K562 (cell line): Measurements from ENCODE around the gene PLGRKT. TPM values are rescaled to one million over a fixed set of nuclear protein-coding genes. Genes with fewer than 3 reads are reported as not detected.

Experiments used
- ATAC-seq: fragments of 200-7000 bp; cut with Tn5 transposase; 3 replicates; pipeline ENCODE4 v1.9.1; 2020; ENCODE audit warnings: moderate library complexity
- BruUV-seq: library from RNA; stranded (reverse); fragments of 400-500 nt; replicated peaks from 2 replicates; lab custom pipeline; 2021; lab: Mats Ljungman, UMichigan
- CTCF ChIA-PET: fragments of 300-600 bp; formaldehyde crosslinking; extraction: SDS; loops from one replicate; lab custom pipeline; 2021; ENCODE audit warnings: low intra/inter-chr PET ratio; lab: Yijun Ruan, JAX
- POLR2A ChIA-PET: fragments of 300-600, 350-650 bp; sonication (Branson Sonifier 250); formaldehyde crosslinking; extraction: SDS; loops from one replicate; lab custom pipeline; 2021; ENCODE audit warnings: antibody characterized with exemption, inconsistent platforms; lab: Yijun Ruan, JAX
- DNase-seq, 4 experiments: peaks; one replicate each; pipeline versions ENCODE4 v3.0.0 to v3.0.0-alpha.2; 2011 to 2018; ENCODE audit warnings: low spot score in 3 of 4, mixed read lengths in 3 of 4; ENCODE audit errors: extremely low read depth in 1 of 4
- FAIRE-seq: peaks from 2 replicates; lab custom pipeline; 2011; peaks lifted over from hg19 to GRCh38; lab: Jason Lieb, UNC
- H2AFZ ChIP-seq: 2 replicates; pipeline ENCODE4 v1.6.0; 2011; ENCODE audit warnings: low read depth, low read length, control low read depth, inconsistent platforms
- H3K27ac ChIP-seq: fragments of 200-600 bp; 3 replicates; pipeline ENCODE4 v1.8.0; 2011; ENCODE audit warnings: low read depth, mild to moderate bottlenecking, control low read depth, inconsistent platforms, low read length, moderate library complexity, mixed read lengths; ENCODE audit errors: extremely low read depth
- H3K27me3 ChIP-seq, 2 experiments: fragments of 300-600 bp in 1 of 2; 2 replicates in 1 of 2; 3 replicates in 1 of 2; pipeline versions ENCODE4 v1.6.0 to v1.8.0; 2011; ENCODE audit warnings: inconsistent platforms in 2 of 2, low read length in 2 of 2, mild to moderate bottlenecking in 1 of 2, mixed read lengths in 1 of 2, moderate library complexity in 1 of 2; ENCODE audit not compliant: control insufficient read depth in 2 of 2, insufficient read depth in 2 of 2
- H3K36me3 ChIP-seq: fragments of 300-600 bp; 3 replicates; pipeline ENCODE4 v1.8.0; 2011; ENCODE audit warnings: mild to moderate bottlenecking, low read length, inconsistent platforms; ENCODE audit not compliant: control insufficient read depth, insufficient read depth
- H3K4me1 ChIP-seq, 2 experiments: fragments of 200-600 bp in 1 of 2; replicated peaks in 1 of 2; 2 replicates in 1 of 2; 3 replicates in 1 of 2; pipeline versions ENCODE4 v1.5.1 to v1.8.0; 2011; ENCODE audit warnings: inconsistent platforms in 2 of 2, low read length in 2 of 2, mild to moderate bottlenecking in 1 of 2, mixed read lengths in 1 of 2, moderate library complexity in 1 of 2; ENCODE audit not compliant: control insufficient read depth in 2 of 2, insufficient read depth in 2 of 2
- H3K4me2 ChIP-seq: 2 replicates; pipeline ENCODE4 v1.6.1; 2011; ENCODE audit warnings: low read length, control low read depth, inconsistent platforms, mixed read lengths; ENCODE audit not compliant: insufficient read depth
- H3K4me3 ChIP-seq: fragments of 200-600 bp; sonication (generic), shearing (Covaris generic); 2 replicates; pipeline ENCODE4 v1.5.1; 2016; ENCODE audit warnings: control low read depth, inconsistent platforms
- H3K79me2 ChIP-seq: fragments of 200-600 bp; 3 replicates; pipeline ENCODE4 v1.8.0; 2011; ENCODE audit warnings: low read length, inconsistent platforms; ENCODE audit not compliant: control insufficient read depth, insufficient read depth
- H3K9ac ChIP-seq, 2 experiments: 2 replicates each; pipeline versions ENCODE4 v1.6.0 to v1.6.1; 2011; ENCODE audit warnings: low read depth in 2 of 2, low read length in 2 of 2, control low read depth in 1 of 2, inconsistent platforms in 1 of 2, mild to moderate bottlenecking in 1 of 2, mixed read lengths in 1 of 2; ENCODE audit not compliant: insufficient read depth in 1 of 2
- H3K9me1 ChIP-seq: one replicate; pipeline ENCODE4 v1.6.0; 2011; ENCODE audit warnings: inconsistent platforms, mild to moderate bottlenecking, low read length, moderate library complexity; ENCODE audit not compliant: control insufficient read depth, insufficient read depth
- H3K9me3 ChIP-seq: replicated peaks from 2 replicates; pipeline ENCODE4 v1.5.1; 2011; ENCODE audit warnings: low read depth, low read length, inconsistent platforms; ENCODE audit not compliant: control insufficient read depth, insufficient read depth
- H4K20me1 ChIP-seq: replicated peaks from 2 replicates; pipeline ENCODE4 v1.6.1; 2011; ENCODE audit warnings: low read length, inconsistent platforms, mixed read lengths; ENCODE audit not compliant: control insufficient read depth, insufficient read depth
- CAMTA2 ChIP-seq: fragments of 250-450 bp; sonication (Bioruptor Pico); conservative IDR thresholded peaks from 2 replicates; pipeline ENCODE4 v1.5.1; 2022
- CEBPZ ChIP-seq: fragments of 150-350 bp; IDR thresholded peaks from 2 replicates; pipeline ENCODE4 v1.6.1; 2014; ENCODE audit warnings: low read depth, mild to moderate bottlenecking, low read length, borderline replicate concordance
- CXXC5 ChIP-seq: fragments of 250-450 bp; sonication (Bioruptor Pico); IDR thresholded peaks from 2 replicates; pipeline ENCODE4 v1.8.0; 2022; ENCODE audit warnings: inconsistent platforms, mild to moderate bottlenecking, moderate library complexity
- EHMT2 ChIP-seq: fragments of 450-650 bp; IDR thresholded peaks from 2 replicates; pipeline ENCODE4 v1.6.1; 2018; ENCODE audit warnings: antibody characterized with exemption
- FUS ChIP-seq: fragments of 200-400 bp; formaldehyde crosslinking; optimal IDR thresholded peaks from 2 replicates; pipeline ENCODE3; 2017; ENCODE audit warnings: low read depth, low read length
- MAFF ChIP-seq: IDR thresholded peaks from 2 replicates; pipeline ENCODE4 v1.6.1; 2012; ENCODE audit warnings: low read length, improper control_type of control experiment
- MCM3 ChIP-seq: fragments of 450-650 bp; IDR thresholded peaks from 2 replicates; pipeline ENCODE4 v1.6.1; 2016
- MEIS2 ChIP-seq: fragments of 450-650 bp; IDR thresholded peaks from 2 replicates; pipeline ENCODE4 v1.6.1; 2014; ENCODE audit warnings: mild to moderate bottlenecking; ENCODE audit not compliant: partially characterized antibody
- MXD1 ChIP-seq: fragments of 250-450 bp; sonication (Bioruptor Pico); IDR thresholded peaks from 2 replicates; pipeline ENCODE4 v1.8.0; 2021; ENCODE audit warnings: borderline replicate concordance, mild to moderate bottlenecking, moderate library complexity; ENCODE audit not compliant: poor library complexity, severe bottlenecking
- SIRT6 ChIP-seq: IDR thresholded peaks from one replicate; pipeline ENCODE4 v1.6.1; 2012; ENCODE audit warnings: low read depth, mild to moderate bottlenecking, control low read depth, inconsistent platforms, low read length, moderate library complexity
- TBL1XR1 ChIP-seq, 2 experiments: IDR thresholded peaks; 2 replicates each; pipeline ENCODE4 v1.6.1; 2012; ENCODE audit warnings: improper control_type of control experiment in 2 of 2, low read length in 2 of 2, mild to moderate bottlenecking in 1 of 2
- ZBTB9 ChIP-seq: fragments of 450-650 bp; formaldehyde crosslinking; IDR thresholded peaks from 2 replicates; pipeline ENCODE4 v1.4.0; 2020; ENCODE audit warnings: mild to moderate bottlenecking, moderate library complexity
- ZNF134 ChIP-seq: fragments of 250-450 bp; sonication (Bioruptor Pico); conservative IDR thresholded peaks from 2 replicates; pipeline ENCODE4 v1.4.0; 2020
- ZNF143 ChIP-seq: sonication (generic); formaldehyde crosslinking; IDR thresholded peaks from 2 replicates; pipeline ENCODE4 v1.9.0; 2022; ENCODE audit warnings: mild to moderate bottlenecking, missing genetic modification reagents
- ZNF165 ChIP-seq: fragments of 250-450 bp; sonication (Bioruptor Pico); IDR thresholded peaks from 2 replicates; pipeline ENCODE4 v1.4.0; 2020; ENCODE audit warnings: borderline replicate concordance
- ZNF436 ChIP-seq: fragments of 250-450, 450-650 bp; sonication (Bioruptor Pico); formaldehyde crosslinking; IDR thresholded peaks from 2 replicates; pipeline ENCODE4 v1.7.0; 2020; ENCODE audit warnings: mild to moderate bottlenecking
- ZNF57 ChIP-seq: fragments of 450-650 bp; formaldehyde crosslinking; IDR thresholded peaks from 2 replicates; pipeline ENCODE4 v1.4.0; 2020; ENCODE audit warnings: mild to moderate bottlenecking, moderate library complexity
- WGBS: fragments of 100-300 bp; shearing (Covaris generic); methylation state at CpG from one replicate; pipeline ENCODE4 v1.1.6; 2016; ENCODE audit warnings: low coverage, mixed read lengths; ENCODE audit not compliant: insufficient coverage; ENCODE audit errors: missing lambda C conversion rate; 5-methylcytosine and 5-hydroxymethylcytosine counted together
- in situ Hi-C: fragments of 300-500 bp; cut with MboI; formaldehyde crosslinking; loops from 4 replicates; pipeline ENCODE4 v1.15.0; 2018; ENCODE audit warnings: inconsistent platforms, mixed read lengths
- intact Hi-C: fragments of 100-400 bp; cut with micrococcal nuclease; formaldehyde crosslinking; loops from 2 replicates; pipeline ENCODE4 v1.14.2; 2022
- polyA plus RNA-seq, 8 experiments: library from polyadenylated mRNA; depleted of rRNA in 4 of 8; stranded (reverse) in 5 of 8; unstranded in 3 of 8; fragments of >200 nt; fragmentation: Nextera tagmentation in 2 of 8; fragmentation: Illumina TruSeq in 1 of 8; extraction: Ambion mirVana in 2 of 8; extraction: Trizol in 1 of 8; gene quantifications; 2 replicates each; pipeline versions ENCODE4 v1.2.1 to v1.2.3, GENCODE V29; 2011 to 2014; ENCODE audit warnings: inconsistent platforms in 1 of 8, missing spikeins in 1 of 8
- total RNA-seq, 7 experiments: library from RNA; depleted of rRNA in 6 of 7; stranded (reverse); fragments of >200 nt in 6 of 7; fragmentation: Illumina TruSeq in 2 of 7; extraction: Trizol in 2 of 7; gene quantifications; 2 replicates each; pipeline versions ENCODE4 v1.2.1 to v1.2.3, GENCODE V29; 2011 to 2021; ENCODE audit warnings: low replicate concordance in 1 of 7
- TF ChIP-seq, protein P1 (sequence below): fragments of 450-650 bp; formaldehyde crosslinking; IDR thresholded peaks from 2 replicates; pipeline ENCODE4 v1.4.0; 2020; ENCODE audit warnings: mild to moderate bottlenecking, mixed read lengths

PLGRKT gene
- total and polyA plus RNA-seq, 9 of the 15 experiments (the other 6 are each of a cell fraction or from before 2014, with no cell fraction given): 4.7 to 13.8 (median 6.5) TPM

DNA sequence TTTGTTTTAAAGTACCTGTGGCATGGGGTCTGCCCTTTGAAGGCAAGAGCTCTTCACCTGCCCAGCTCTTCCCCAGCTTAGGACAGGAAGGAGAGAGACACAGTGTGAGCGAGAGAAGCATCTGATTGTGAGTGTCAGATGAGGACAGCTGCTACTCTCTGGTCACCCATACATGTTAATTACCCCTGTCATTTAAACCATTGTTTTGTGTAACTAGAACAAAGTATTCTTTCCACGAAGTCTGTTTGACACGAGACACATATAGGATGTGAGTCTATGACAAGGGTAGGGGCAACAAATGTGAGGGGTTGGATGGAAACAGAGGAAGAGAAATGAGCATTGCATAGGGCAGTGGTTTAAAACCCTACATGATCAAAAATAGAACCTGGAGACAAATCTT, 9.6 kb upstream of the PLGRKT start:
- H3K27me3 ChIP-seq: no peaks in the 10 kb centered on the region
- in situ Hi-C loops: loop anchor here (25.0 kb wide), 2 partner anchors 710 to 835 kb away; partner anchors contain the start of gene AK3
- H2AFZ ChIP-seq: no peak overlapping the region
- H4K20me1 ChIP-seq: no peaks in the 10 kb centered on the region
- WGBS: 18% methylated on average over 3 of the region's 3 CpGs
- POLR2A ChIA-PET: no interaction called here
- no peaks in the 10 kb centered on the region for H3K36me3 ChIP-seq
- H3K4me2 ChIP-seq: no peak overlapping the region
- no peak for DNase-seq
- FAIRE-seq: no peak
- intact Hi-C loops: no loop called here
- no peaks in the 10 kb centered on the region for H3K9me3 ChIP-seq
- H3K9me1 ChIP-seq: no peaks in the 10 kb centered on the region
- ATAC-seq: no peak
- H3K9ac ChIP-seq: no peak overlapping the region
- no peak overlapping the region for H3K4me3 ChIP-seq
- H3K79me2 ChIP-seq: no peaks in the 10 kb centered on the region
- no peak overlapping the region for H3K27ac ChIP-seq
- peaks cover 2 to 4% of the 10 kb centered on the region in 2 experiments; a peak in 2 of 5 replicates for H3K4me1 ChIP-seq
- BruUV-seq: no TSS peak
- CTCF ChIA-PET: no interaction called here
- TF ChIP-seq MXD1 (CRISPR knock-in tag) (no peak), CXXC5 (CRISPR knock-in tag) (no peak), SIRT6 (no peak), ZNF436 (CRISPR knock-in tag) (no peak), CEBPZ (no peak), ZNF57 (CRISPR knock-in tag) (no peak), TBL1XR1 (IDR thresholded peaks at IDR 0.05; ENCODE audit: low read length in 2 of 2) (no peak), ZBTB9 (CRISPR knock-in tag) (no peak), ZNF134 (CRISPR knock-in tag) (no peak), CAMTA2 (no peak), ZNF165 (no peak), FUS (no peak), ZNF143 (CRISPR knock-in tag) (no peak), MAFF (no peak), EHMT2 (no peak), MEIS2 (no peak), MCM3 (no peak)
- TF ChIP-seq, protein P1, sequence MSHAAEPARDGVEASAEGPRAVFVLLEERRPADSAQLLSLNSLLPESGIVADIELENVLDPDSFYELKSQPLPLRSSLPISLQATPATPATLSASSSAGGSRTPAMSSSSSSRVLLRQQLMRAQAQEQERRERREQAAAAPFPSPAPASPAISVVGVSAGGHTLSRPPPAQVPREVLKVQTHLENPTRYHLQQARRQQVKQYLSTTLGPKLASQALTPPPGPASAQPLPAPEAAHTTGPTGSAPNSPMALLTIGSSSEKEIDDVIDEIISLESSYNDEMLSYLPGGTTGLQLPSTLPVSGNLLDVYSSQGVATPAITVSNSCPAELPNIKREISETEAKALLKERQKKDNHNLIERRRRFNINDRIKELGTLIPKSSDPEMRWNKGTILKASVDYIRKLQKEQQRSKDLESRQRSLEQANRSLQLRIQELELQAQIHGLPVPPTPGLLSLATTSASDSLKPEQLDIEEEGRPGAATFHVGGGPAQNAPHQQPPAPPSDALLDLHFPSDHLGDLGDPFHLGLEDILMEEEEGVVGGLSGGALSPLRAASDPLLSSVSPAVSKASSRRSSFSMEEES (CRISPR knock-in tag): no peak
